ENCODE data around the gene VPS35L. TPM values are rescaled to one million over a fixed set of nuclear protein-coding genes. Genes with fewer than 3 reads are reported as not detected.
A peak's percentile ranks its signal among the peaks of the same experiment; 100 is the strongest.

VPS35L gene
- total and polyA plus RNA-seq, 2 of the 13 experiments (the other 11 are each of a cell fraction or from before 2014, with no cell fraction given): 1.4 to 1.6 TPM

DNA sequence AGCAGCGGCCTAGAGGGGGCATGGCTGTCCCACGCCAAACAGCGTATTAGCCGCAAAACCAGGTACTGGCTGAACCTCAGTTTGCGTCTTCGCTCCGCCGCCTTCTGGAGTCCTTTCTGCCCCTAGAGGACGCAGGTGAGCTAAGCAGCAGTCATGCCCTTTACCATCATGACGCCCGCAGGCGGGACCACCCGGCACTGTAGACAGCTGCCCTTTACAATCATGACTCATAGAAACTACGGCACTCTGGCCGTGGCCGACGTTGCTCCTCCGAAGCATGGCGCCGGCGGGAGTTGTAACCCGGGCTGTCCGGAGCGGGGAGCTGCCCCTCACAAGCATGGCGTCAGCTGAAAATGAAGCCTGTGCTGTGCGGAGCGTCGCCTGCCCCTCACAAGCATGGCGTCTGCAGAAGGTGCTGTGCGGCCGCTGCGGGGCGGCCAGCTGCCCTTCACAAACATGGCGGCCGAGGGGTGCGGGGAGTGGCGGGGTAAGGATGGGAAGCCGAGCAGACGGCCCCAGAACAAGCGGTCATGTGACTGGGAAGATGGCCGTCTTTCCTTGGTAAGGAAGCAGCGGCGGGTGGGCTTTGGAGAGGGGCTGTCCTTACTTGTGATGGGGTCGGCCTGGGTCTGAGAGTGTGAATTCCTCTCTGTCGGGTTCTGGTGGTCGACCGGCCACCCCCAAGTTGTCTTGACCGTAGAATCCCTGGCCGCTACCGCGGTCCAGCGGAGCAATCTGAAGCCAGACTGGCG, at the start of gene VPS35L (continued):
- TF ChIP-seq, protein P1, sequence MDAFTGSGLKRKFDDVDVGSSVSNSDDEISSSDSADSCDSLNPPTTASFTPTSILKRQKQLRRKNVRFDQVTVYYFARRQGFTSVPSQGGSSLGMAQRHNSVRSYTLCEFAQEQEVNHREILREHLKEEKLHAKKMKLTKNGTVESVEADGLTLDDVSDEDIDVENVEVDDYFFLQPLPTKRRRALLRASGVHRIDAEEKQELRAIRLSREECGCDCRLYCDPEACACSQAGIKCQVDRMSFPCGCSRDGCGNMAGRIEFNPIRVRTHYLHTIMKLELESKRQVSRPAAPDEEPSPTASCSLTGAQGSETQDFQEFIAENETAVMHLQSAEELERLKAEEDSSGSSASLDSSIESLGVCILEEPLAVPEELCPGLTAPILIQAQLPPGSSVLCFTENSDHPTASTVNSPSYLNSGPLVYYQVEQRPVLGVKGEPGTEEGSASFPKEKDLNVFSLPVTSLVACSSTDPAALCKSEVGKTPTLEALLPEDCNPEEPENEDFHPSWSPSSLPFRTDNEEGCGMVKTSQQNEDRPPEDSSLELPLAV (CRISPR knock-in tag; conservative IDR thresholded peaks at IDR 0.05; ENCODE audit: low read depth): no peak
- TF ChIP-seq CBX2 (IDR thresholded peaks at IDR 0.05; ENCODE audit: low read depth, low read length) (no peak), CBX2 (CRISPR knock-in tag; IDR thresholded peaks at IDR 0.05; ENCODE audit: low read depth) (no peak), ZNF614 (CRISPR knock-in tag; IDR thresholded peaks at IDR 0.05; ENCODE audit: borderline replicate concordance) (peak; percentile 44; the same call in 1 of the 2 replicates), HMG20B (CRISPR knock-in tag; conservative IDR thresholded peaks at IDR 0.05) (no peak), ZSCAN22 (CRISPR knock-in tag; IDR thresholded peaks at IDR 0.05) (no peak; the same call in 1 of the 2 replicates), SP1 (IDR thresholded peaks at IDR 0.05) (no peak), SP1 (CRISPR knock-in tag; IDR thresholded peaks at IDR 0.05) (peak; percentile 36), ZNF33A (CRISPR knock-in tag; IDR thresholded peaks at IDR 0.05; ENCODE audit: borderline replicate concordance) (no peak), AGO1 (IDR thresholded peaks at IDR 0.05; ENCODE audit: low read depth, low read length, poor library complexity, severe bottlenecking) (peak; percentile 78), POLR2AphosphoS2 (IDR thresholded peaks at IDR 0.05; ENCODE audit: low read depth, low read length) (no peak), ZNF567 (CRISPR knock-in tag; IDR thresholded peaks at IDR 0.05; ENCODE audit: borderline replicate concordance) (peak; percentile 87; the same call in 1 of the 2 replicates), ZNF253 (CRISPR knock-in tag; IDR thresholded peaks at IDR 0.05; ENCODE audit: borderline replicate concordance) (no peak), ZBTB1 (CRISPR knock-in tag; IDR thresholded peaks at IDR 0.05; ENCODE audit: borderline replicate concordance) (no peak), HOXA5 (CRISPR knock-in tag; IDR thresholded peaks at IDR 0.05) (peak; percentile 95), ZNF616 (CRISPR knock-in tag; IDR thresholded peaks at IDR 0.05; ENCODE audit: low read depth) (peak; percentile 89), PRPF4 (IDR thresholded peaks at IDR 0.05; ENCODE audit: low read depth, low read length, poor library complexity, severe bottlenecking) (no peak), ARNTL (CRISPR knock-in tag; IDR thresholded peaks at IDR 0.05) (peak; percentile 69; the same call in 1 of the 2 replicates), BHLHE40 (IDR thresholded peaks at IDR 0.05; ENCODE audit: low read length) (no peak; the same call in 1 of the 2 replicates)
- TF ChIP-seq, protein P2, sequence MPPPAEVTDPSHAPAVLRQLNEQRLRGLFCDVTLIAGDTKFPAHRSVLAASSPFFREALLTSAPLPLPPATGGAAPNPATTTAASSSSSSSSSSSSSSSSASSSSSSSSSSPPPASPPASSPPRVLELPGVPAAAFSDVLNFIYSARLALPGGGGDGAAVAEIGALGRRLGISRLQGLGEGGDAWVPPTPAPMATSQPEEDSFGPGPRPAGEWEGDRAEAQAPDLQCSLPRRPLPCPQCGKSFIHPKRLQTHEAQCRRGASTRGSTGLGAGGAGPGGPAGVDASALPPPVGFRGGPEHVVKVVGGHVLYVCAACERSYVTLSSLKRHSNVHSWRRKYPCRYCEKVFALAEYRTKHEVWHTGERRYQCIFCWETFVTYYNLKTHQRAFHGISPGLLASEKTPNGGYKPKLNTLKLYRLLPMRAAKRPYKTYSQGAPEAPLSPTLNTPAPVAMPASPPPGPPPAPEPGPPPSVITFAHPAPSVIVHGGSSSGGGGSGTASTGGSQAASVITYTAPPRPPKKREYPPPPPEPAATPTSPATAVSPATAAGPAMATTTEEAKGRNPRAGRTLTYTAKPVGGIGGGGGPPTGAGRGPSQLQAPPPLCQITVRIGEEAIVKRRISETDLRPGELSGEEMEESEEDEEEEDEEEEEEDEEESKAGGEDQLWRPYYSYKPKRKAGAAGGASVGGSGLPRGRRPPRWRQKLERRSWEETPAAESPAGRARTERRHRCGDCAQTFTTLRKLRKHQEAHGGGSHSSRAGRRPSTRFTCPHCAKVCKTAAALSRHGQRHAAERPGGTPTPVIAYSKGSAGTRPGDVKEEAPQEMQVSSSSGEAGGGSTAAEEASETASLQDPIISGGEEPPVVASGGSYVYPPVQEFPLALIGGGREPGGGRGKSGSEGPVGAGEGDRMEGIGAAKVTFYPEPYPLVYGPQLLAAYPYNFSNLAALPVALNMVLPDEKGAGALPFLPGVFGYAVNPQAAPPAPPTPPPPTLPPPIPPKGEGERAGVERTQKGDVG (CRISPR knock-in tag; IDR thresholded peaks at IDR 0.05; ENCODE audit: borderline replicate concordance): peak; percentile 98; the same call in 1 of the 2 replicates
- TF ChIP-seq, protein P3, sequence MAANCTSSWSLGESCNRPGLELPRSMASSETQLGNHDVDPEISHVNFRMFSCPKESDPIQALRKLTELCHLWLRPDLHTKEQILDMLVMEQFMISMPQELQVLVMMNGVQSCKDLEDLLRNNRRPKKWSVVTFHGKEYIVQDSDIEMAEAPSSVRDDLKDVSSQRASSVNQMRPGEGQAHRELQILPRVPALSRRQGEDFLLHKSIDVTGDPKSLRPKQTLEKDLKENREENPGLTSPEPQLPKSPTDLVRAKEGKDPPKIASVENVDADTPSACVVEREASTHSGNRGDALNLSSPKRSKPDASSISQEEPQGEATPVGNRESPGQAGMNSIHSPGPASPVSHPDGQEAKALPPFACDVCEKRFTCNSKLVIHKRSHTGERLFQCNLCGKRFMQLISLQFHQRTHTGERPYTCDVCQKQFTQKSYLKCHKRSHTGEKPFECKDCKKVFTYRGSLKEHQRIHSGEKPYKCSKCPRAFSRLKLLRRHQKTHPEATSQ (CRISPR knock-in tag; IDR thresholded peaks at IDR 0.05; ENCODE audit: borderline replicate concordance): peak; percentile 95
- TF ChIP-seq, protein P4, sequence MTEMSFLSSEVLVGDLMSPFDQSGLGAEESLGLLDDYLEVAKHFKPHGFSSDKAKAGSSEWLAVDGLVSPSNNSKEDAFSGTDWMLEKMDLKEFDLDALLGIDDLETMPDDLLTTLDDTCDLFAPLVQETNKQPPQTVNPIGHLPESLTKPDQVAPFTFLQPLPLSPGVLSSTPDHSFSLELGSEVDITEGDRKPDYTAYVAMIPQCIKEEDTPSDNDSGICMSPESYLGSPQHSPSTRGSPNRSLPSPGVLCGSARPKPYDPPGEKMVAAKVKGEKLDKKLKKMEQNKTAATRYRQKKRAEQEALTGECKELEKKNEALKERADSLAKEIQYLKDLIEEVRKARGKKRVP (CRISPR knock-in tag; IDR thresholded peaks at IDR 0.05): no peak

All from HepG2 (cell line).